Measurements from ENCODE around the gene SNAPC2.

The SNAPC2 gene

DNA sequence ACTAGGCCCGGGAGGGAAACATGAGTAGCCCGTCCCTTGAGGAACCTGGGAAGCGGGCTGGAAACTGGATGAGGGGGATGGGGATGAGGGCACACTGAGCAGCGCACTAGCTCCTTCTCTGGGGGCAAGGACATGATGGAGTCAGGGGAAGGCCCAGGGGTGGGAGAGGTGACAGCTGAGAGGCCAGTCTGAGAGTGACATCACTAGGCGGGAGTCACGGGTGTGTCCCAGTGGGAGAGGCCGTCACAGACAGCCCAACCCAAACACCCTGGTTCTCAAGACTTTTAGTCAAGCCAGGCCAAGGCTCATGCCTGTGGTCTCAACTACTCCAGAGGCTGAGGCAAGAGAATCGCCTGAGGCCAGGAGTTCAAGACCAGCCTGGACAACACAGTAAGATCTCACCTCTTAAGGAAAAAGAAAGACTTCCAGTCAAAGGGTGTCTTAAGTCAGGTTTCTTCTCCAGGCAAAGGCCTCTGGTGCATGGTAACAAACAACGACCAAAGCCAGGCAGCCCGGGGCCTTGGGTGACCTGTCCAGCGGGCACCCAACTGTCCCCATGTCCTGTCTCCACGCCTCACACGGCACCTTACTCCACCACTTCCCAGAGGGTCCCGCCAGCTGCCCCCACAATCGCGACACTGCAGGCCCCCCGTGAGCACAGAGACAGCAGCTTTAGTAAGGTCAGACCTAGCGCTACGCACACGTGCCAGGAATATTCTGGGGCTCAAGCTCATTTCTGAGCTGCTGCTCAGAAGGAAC is 48.8 kb downstream of the SNAPC2 start:
- no peak overlapping the region for H3K4me3 ChIP-seq (ENCODE audit: low read depth, low read length)
- TF ChIP-seq, protein P1, sequence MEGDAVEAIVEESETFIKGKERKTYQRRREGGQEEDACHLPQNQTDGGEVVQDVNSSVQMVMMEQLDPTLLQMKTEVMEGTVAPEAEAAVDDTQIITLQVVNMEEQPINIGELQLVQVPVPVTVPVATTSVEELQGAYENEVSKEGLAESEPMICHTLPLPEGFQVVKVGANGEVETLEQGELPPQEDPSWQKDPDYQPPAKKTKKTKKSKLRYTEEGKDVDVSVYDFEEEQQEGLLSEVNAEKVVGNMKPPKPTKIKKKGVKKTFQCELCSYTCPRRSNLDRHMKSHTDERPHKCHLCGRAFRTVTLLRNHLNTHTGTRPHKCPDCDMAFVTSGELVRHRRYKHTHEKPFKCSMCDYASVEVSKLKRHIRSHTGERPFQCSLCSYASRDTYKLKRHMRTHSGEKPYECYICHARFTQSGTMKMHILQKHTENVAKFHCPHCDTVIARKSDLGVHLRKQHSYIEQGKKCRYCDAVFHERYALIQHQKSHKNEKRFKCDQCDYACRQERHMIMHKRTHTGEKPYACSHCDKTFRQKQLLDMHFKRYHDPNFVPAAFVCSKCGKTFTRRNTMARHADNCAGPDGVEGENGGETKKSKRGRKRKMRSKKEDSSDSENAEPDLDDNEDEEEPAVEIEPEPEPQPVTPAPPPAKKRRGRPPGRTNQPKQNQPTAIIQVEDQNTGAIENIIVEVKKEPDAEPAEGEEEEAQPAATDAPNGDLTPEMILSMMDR (IDR thresholded peaks at IDR 0.05; ENCODE audit: borderline replicate concordance, insufficient read depth, low read depth, low read length), result no peak

DNA sequence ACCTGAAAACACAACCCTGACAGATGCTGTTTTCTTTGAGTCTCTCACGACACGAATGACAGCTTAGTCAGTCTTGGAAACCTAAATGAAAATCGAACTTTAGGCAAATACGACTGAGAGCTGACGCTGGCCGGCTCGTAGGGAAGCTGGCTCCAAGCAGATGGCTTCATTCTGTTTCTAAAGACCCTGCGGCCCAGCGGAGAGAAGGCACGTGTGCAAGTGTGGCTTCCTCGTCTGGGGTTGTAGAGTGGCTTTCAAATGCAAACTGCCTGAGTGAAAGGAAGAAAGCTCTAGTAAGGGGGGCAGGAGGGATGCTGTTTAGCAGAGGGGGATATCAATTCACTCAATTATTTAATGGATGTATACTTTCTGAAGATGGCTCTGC is 49.4 kb downstream of the SNAPC2 start:
- no peak overlapping the region for H3K4me3 ChIP-seq (ENCODE audit: low read depth, low read length)
- TF ChIP-seq, protein P1 (IDR thresholded peaks at IDR 0.05; ENCODE audit: borderline replicate concordance, insufficient read depth, low read depth, low read length), result no peak

DNA sequence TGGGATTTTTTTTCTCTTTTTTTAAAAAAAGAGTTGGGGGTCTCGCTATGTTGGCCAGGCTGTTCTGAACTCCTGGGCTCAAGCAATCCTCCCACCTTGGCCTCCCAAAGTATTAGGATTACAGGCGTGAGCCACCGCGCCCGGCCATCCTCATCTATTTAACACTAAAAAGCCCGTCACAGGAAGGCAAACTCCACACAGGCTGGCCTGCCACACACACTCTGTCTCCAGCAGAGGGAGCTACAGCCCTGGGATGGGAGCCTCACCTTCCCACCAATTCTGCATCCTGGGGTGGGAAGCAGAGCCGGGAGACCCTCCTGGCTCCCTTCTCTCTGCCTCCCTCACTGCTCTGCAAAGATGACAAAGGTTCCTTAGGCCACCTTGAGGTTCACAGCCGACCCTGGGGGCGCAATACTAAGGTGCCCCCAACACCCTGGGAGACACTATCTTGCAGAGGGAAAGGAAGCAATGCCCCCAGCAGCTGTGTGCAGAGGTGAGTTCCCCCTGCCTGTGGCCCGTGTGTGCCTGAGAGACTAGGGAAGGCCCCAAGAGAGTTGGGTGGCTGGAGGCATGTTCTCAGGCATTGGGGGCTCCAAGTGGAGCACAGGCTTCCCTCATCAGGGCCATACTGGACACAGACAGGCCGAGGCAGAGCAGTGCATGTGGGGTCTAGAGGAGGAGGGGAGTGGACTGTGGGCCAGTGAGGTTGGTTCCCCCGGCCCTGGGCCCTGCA is 50.7 kb downstream of the SNAPC2 start:
- TF ChIP-seq, protein P1 (IDR thresholded peaks at IDR 0.05; ENCODE audit: borderline replicate concordance, insufficient read depth, low read depth, low read length), result peak; percentile 79
- no peak overlapping the region for H3K4me3 ChIP-seq (ENCODE audit: low read depth, low read length)

DNA sequence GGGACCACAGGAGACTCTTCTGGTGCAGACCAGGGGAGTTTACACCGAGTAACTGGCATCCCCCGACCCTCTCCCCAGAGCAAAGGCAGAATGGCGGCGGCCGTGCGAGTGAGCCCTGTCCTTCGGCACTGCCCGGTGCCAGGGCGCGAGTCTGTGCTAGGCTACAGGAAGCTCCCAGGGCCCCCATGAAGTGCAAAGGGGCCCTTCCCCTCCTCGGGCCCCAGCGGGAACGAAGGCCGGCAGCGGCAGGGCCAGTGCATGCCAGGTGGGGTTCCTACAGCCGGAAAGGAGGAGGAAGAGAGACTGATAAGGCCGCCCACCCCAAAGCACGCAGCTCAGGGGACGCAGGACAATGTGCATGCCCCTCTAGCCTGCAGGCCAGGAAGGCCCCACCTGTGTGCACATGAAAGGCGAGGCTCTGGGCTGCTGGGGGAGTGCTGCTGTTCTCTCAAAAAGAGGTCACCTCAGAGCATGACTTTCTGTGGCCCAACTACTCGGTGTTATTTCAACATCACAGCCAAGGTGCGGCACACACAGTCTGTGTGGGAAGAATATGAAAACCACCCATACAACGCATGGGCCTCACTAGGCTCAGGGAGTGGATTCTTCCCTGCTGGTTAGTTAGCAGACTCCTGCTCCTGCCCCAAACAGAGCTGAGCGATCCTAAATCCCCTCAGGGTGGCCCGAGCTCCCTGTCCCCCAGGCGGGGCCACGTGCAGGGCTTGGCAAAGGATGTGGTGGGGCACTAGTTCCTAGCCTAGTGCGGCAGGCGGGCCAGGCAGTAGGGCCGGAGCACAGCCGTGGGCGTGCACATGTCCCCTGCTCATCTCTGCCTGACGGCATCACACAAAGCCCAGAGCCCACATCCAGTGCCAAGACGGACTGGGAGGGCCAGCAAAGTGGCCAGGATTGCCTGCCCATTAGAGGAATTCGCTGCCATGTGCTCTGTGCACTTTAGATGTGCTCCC is 51.7 kb downstream of the SNAPC2 start:
- H3K4me3 ChIP-seq (ENCODE audit: low read depth, low read length), result no peak overlapping the region
- TF ChIP-seq, protein P1 (IDR thresholded peaks at IDR 0.05; ENCODE audit: borderline replicate concordance, insufficient read depth, low read depth, low read length), result no peak

Data from GM12875 (cell line).